Lower lobe of right lung (tissue), 2 donors: ENCODE results near the gene RAB14. TPM values are rescaled to one million over a fixed set of nuclear protein-coding genes. Genes with fewer than 3 reads are reported as not detected.
A peak's percentile ranks its signal among the peaks of the same experiment; 100 is the strongest.

Experiments
- ATAC-seq, 2 donors: fragments of 200-7000 bp; cut with Tn5 transposase; one replicate each; pipeline ENCODE4 v1.9.1; 2020 to 2022; ENCODE audit warnings: mild to moderate bottlenecking in 2 of 2, moderate library complexity in 2 of 2
- DNase-seq: peaks from one replicate; pipeline ENCODE4 v3.0.0-alpha.2; 2020
- H3K27ac ChIP-seq: fragments of 200-600 bp; one replicate; pipeline ENCODE4 v1.8.0; 2022
- H3K27me3 ChIP-seq: fragments of 200-600 bp; one replicate; pipeline ENCODE4 v1.8.0; 2022; ENCODE audit warnings: low read depth
- H3K36me3 ChIP-seq: fragments of 200-600 bp; one replicate; pipeline ENCODE4 v1.8.0; 2022; ENCODE audit warnings: mild to moderate bottlenecking
- H3K4me1 ChIP-seq: fragments of 200-600 bp; one replicate; pipeline ENCODE4 v1.8.0; 2022
- H3K4me3 ChIP-seq: fragments of 200-600 bp; one replicate; pipeline ENCODE4 v1.8.0; 2022; ENCODE audit warnings: mild to moderate bottlenecking
- H3K9me3 ChIP-seq: fragments of 200-600 bp; one replicate; pipeline ENCODE4 v1.8.0; 2022
- intact Hi-C: fragments of 100-400 bp; cut with DNase I; formaldehyde crosslinking; loops from one replicate; pipeline ENCODE4 v1.11.0; 2022
- total RNA-seq: library from RNA; stranded (reverse); fragmentation: NEBNext Ultra II Directional; extraction: Animal tissue kit (Norgen Biotek cat#: 25700); gene quantifications from one replicate; pipeline ENCODE4 v1.2.1, GENCODE V29; 2021
- TF ChIP-seq, protein P1 (sequence below): fragments of 200-600 bp; IDR thresholded peaks from one replicate; pipeline ENCODE4 v1.8.0; 2022; ENCODE audit warnings: antibody characterized with exemption, mild to moderate bottlenecking
- donor health status: DM: no; HTN: yes; CAD: no; lungs with severe emphysema.

The RAB14 gene
- total RNA-seq, 1 donor from 2014 or later = 101 TPM

DNA sequence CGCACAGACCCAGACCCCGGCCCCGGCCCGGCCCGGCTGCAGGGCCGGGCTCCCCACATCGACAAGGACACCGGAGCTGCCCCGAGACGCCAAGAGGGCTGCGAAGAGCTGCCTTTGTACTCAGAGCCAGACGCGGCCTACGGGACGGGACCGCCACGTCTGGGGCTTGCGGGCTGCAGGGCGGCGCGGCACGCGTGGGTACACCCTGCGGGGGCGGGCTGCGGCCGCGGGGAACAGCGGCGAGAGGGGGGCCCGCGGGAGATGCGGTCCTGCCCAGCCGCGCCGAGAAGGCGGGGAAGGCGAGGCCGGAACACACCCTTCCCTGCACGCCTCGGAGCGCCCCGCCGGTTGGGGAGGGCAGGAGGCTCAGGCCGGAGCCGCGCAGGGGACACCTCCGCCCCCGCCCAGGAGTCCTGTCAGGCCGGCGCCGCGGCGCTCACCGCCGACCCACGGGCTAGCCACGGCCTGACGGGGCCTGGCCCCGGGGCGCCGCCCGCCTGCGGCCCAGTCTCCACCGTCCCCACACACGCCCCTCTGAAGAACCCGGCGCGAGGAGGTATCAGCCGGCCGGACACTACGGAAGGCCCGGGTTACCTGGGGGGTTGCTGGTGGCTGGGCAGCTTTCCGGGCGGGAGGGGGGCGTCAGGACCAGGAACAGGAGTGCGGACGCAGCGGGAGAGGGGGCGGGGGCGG is 478 bp downstream of the RAB14 start:
- TF ChIP-seq, protein P1, sequence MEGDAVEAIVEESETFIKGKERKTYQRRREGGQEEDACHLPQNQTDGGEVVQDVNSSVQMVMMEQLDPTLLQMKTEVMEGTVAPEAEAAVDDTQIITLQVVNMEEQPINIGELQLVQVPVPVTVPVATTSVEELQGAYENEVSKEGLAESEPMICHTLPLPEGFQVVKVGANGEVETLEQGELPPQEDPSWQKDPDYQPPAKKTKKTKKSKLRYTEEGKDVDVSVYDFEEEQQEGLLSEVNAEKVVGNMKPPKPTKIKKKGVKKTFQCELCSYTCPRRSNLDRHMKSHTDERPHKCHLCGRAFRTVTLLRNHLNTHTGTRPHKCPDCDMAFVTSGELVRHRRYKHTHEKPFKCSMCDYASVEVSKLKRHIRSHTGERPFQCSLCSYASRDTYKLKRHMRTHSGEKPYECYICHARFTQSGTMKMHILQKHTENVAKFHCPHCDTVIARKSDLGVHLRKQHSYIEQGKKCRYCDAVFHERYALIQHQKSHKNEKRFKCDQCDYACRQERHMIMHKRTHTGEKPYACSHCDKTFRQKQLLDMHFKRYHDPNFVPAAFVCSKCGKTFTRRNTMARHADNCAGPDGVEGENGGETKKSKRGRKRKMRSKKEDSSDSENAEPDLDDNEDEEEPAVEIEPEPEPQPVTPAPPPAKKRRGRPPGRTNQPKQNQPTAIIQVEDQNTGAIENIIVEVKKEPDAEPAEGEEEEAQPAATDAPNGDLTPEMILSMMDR = no peak
- H3K9me3 ChIP-seq = no peaks in the 10 kb centered on the region
- no peaks in the 10 kb centered on the region for H3K27me3 ChIP-seq
- H3K4me3 ChIP-seq = peak overlapping the region; percentile 91
- DNase-seq = peak; percentile 68
- H3K4me1 ChIP-seq = peaks cover 51% of the 10 kb centered on the region
- intact Hi-C loops = no loop called here
- peak overlapping the region; percentile 94 for H3K27ac ChIP-seq
- no peaks in the 10 kb centered on the region for H3K36me3 ChIP-seq
- ATAC-seq = peak; percentile 65 to 69

DNA sequence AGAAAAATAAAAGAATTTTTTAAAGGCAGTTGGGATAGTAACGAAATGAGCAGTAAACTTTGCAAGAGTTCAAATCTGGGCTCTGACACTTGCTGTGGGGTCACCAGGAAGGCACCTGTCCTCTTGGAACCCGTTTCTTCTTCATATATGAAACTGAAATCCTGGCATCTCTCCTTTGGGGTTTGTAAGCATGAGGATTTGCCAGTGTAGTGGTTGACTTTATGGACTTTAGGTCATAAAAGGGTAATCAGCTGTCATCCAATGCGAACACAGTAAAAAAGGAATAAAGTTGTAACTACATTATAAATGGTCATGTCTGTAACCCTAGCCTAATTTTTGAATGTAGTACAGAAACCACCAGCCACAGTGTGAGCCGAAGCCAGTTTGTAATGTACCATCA is 1.3 kb downstream of the RAB14 start:
- peak overlapping the region; percentile 94 for H3K27ac ChIP-seq
- TF ChIP-seq, protein P1 = no peak
- H3K4me3 ChIP-seq = peak overlapping the region; percentile 91
- intact Hi-C loops = no loop called here
- DNase-seq (no peak), ATAC-seq (no peak)
- H3K36me3 ChIP-seq = no peaks in the 10 kb centered on the region
- H3K27me3 ChIP-seq = no peaks in the 10 kb centered on the region
- H3K9me3 ChIP-seq = no peaks in the 10 kb centered on the region
- peaks cover 59% of the 10 kb centered on the region for H3K4me1 ChIP-seq

DNA sequence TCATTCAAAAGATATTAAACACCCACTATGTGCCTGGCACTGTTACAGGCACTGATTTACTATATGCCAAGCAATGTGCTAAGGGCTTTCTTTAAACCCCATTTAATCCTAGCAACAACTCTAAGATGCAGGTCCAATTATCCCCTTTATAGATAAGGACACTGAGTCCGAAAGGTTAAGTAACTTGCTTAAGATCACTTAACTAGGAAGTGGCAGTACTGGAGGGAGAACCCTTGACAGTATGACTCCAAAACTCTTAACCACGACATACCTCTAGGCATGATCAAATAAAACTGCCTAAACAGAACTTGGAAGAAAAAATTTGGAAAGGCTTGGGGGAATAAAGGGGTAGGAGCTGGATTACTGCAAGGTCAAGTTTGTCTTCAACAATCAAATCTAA is 1.7 kb downstream of the RAB14 start:
- Histone ChIP-seq H3K9me3 (no peaks in the 10 kb centered on the region), H3K27me3 (no peaks in the 10 kb centered on the region), H3K4me3 (peak overlapping the region; percentile 91), H3K27ac (peak overlapping the region; percentile 94), H3K36me3 (no peaks in the 10 kb centered on the region), H3K4me1 (peaks cover 63% of the 10 kb centered on the region)
- ATAC-seq (peak in 1 of 2 donors; percentile 60), DNase-seq (no peak)
- intact Hi-C loops = no loop called here
- TF ChIP-seq, protein P1 = no peak

DNA sequence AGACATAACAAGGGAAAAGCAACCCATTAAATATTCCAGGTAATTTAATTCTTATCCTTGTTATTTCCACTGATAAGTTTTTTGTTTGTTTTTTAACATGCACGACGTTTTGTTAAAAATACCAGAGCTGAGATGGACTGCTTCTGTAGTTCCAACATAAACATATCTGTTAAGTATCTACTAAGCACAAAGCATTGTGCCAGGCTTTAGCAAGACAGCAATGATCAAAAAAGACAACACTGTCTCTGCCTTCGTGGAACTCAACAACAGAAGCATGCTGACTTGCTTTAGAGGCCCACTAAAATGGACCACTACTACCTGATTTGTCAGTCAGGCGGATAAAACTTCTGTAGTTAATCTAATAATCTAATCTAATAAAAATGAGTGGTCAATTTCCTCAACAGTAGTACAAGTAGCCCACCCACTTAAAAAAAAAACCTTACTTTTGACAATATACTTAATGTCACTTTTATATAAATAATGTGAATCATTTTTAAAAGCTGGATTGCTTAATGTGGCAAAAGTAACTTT is 3.1 kb downstream of the RAB14 start:
- intact Hi-C loops = no loop called here
- no peak for ATAC-seq
- TF ChIP-seq, protein P1 = no peak
- Histone ChIP-seq H3K9me3 (no peaks in the 10 kb centered on the region), H3K36me3 (no peaks in the 10 kb centered on the region), H3K4me1 (peaks cover 77% of the 10 kb centered on the region), H3K27ac (no peak overlapping the region), H3K27me3 (no peaks in the 10 kb centered on the region), H3K4me3 (peak overlapping the region; percentile 91)
- no peak for DNase-seq

DNA sequence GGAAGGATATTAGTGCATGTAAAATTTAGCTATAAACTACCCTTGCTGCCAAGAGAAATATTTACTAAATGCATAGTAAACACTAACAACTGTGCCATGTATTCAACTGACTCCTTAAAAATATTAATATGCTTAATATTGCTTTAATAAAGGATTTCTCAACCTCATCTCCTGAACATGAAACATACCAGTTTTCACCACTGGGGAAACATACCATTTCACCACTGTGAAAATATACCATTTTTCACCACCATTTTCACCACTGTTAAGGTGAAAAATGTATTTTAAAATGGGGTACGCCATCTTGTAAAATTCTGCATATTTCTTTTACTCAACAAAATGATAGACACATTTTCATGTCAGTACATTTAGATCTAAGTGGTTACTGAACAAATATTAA is 4.5 kb downstream of the RAB14 start:
- Histone ChIP-seq H3K4me3 (no peak overlapping the region), H3K36me3 (no peaks in the 10 kb centered on the region), H3K27ac (no peak overlapping the region), H3K4me1 (peaks cover 86% of the 10 kb centered on the region), H3K27me3 (no peaks in the 10 kb centered on the region), H3K9me3 (no peaks in the 10 kb centered on the region)
- TF ChIP-seq, protein P1 = no peak
- ATAC-seq = no peak
- intact Hi-C loops = no loop called here
- no peak for DNase-seq
